ENCODE data around the gene KIF21B.

KIF21B gene

DNA sequence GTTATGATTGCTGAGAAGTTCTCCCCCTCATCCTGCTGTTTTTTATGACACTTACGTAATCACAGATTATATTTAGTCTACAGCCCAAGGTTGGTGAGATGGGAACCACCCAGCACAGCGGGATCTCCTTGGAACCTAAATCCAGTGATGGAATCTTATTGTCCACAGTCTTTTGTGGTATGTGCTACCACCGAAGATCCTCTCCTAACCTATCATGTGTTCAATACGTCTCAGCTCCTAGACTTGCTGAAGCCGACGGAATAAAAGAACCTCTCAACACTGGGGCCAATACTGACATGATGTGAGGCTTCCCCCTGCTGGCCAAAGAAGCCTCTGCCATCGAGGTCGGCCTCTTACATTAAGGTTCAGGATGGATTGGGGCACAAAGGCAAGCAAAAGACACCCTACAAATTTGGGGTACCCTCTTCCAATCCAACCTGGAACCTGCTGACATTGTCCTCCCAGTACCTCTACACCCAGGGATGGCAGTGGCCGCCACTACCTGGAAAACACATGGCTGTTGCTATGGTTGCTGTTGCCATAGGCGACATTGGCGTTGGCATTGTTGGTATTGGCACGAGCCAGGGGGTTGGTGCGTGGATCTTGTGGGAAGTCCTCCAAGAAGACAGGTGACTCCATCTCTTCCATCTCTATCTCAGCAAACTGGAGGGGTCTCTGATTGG, 19.4 kb upstream of the KIF21B start:
- peak; percentile 43 for DNase-seq (ENCODE audit: low read depth, low spot score)

DNA sequence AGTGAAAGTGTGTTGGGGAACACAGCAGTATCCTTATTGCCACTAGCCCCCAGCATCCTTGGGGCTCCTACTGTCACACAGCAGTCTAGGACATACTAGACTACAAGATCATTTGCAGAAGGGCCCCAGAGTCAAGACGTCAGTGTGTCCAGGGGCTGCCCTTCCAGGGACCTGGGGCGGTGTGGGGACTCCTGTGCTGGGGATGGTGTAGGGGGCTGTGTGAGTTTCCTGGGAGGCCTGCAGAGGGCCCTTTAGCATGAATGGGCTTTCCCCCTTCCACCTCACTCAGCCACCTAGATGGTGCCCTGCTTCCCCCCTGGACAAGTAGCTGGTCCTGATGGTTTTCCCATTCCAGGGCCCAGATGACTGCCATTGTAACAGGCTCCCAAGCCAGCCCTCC, 17.5 kb upstream of the KIF21B start:
- DNase-seq (ENCODE audit: low read depth, low spot score), result no peak

GRCh38 chr1:201039876-201040275, 16.4 kb upstream of the KIF21B start:
- DNase-seq (ENCODE audit: low read depth, low spot score), result no peak

DNA sequence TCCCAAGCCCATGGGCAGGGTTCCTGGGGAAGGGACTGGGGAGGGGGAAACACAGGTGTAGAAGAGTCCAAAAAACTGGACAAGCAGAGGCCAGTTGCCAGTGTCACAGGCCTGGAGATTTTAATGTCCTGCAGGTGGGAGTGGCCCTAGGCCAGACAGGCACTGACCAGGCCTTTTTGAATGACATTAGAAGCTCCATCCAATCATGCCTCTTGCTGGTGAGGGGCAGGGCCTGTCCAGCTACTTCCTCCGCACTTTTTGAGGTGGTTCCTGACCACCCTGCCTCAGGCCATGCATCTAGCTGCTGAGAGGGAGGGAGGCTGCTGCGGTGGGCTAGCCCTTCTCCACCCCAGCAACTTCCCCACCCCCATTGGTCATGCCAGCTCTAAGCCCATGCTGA, 15.9 kb upstream of the KIF21B start:
- no peak for DNase-seq (ENCODE audit: low read depth, low spot score)

DNA sequence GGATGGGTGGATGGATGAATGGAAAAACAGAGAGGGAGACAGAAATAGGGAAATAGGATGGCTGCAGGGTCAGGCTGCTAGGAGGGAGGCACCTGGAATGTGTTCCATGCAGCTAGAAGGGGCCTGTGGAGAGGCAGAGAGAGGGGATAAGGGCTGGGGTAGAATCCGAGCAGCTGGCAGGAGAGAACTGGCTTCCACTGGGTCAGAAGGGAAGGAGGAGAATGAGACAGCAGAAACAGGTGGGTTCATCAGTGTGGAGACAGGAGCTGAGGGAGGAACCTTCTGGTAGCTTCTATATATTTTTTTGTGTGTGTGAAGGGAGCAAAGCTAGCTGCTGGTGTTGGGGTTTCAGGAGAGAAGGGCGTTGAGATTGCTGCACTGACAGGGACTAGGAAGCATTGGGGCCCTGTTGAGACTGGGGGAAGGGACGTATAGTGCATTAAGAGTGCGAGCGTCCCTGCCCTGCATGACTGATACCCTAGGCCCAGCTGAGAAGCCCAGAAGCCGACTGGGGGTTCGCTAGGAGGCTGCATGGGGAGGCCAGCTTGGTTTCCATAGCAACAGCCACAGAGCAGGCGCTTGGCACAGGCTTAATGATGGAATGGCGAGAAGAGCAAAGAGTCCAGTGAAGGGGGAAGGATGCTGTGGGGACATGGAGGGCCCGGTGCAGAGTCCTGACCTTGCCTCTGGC, 14.8 kb upstream of the KIF21B start:
- DNase-seq (ENCODE audit: low read depth, low spot score), result no peak

DNA sequence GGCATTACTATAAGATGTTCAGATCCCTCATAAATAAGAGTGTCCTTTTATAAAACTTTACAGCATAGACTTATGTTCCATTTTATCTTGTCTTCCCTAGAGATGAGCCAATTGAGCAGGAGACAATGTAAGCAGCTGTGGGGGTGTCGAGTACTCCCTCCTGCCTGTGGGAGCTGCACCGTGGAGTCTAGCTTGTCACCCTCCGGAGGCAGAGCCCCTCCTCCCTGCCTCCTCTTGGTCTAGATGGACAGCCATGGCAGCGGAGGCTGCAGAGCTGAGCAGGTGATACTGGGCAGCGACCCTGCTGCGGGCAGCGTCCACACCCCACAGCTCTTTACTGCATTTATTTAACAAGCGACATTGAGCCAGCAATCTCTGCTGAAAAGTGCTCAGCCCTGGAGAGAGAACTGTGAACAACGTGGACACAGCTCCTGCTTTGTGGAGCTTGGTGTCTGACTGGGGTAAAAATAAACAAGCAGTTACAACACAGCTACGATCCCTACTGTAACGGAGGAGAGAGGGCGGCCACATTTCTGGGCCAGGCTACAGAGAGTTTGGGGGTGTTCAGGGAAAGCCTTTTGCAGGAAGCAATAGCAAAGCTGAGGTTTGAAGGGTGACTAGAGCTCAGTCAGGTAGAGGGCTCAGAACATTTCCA, 12.8 kb upstream of the KIF21B start:
- no peak for DNase-seq (ENCODE audit: low read depth, low spot score)

GRCh38 chr1:201034671-201035070, 11.2 kb upstream of the KIF21B start:
- DNase-seq (ENCODE audit: low read depth, low spot score), result no peak

DNA sequence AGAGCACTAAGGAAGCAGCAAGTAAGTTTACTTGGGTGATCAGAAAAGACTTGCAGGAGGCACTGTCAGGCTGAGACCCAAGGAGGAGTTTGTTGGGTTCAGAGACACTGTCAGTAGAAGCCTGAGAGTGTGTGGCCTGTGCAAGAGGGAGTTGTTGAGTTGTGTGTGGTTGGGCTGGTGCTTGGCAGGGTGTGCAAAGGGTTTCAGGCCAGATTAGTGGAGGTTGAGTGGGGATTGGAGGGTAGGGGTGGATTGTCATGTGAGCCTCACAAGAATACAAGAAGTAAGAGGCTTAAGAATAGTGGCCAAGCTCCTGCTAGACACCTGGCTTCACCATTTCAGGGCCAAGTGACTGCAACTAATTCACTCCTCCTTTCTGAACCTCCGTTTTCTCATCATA, 8.9 kb upstream of the KIF21B start:
- no peak for DNase-seq (ENCODE audit: low read depth, low spot score)

GRCh38 chr1:201028461-201028889, 5.0 kb upstream of the KIF21B start:
- DNase-seq (ENCODE audit: low read depth, low spot score), result no peak

- DNase-seq (ENCODE audit: low read depth, low spot score), result no peak
Measured at GRCh38 chr1:201026836-201027235, 3.3 kb upstream of the KIF21B start.

GRCh38 chr1:201026234-201026633, 2.7 kb upstream of the KIF21B start:
- no peak for DNase-seq (ENCODE audit: low read depth, low spot score)

- peak; percentile 36 for DNase-seq (ENCODE audit: low read depth, low spot score)
Measured at GRCh38 chr1:201025571-201026002, 2.1 kb upstream of the KIF21B start.

DNA sequence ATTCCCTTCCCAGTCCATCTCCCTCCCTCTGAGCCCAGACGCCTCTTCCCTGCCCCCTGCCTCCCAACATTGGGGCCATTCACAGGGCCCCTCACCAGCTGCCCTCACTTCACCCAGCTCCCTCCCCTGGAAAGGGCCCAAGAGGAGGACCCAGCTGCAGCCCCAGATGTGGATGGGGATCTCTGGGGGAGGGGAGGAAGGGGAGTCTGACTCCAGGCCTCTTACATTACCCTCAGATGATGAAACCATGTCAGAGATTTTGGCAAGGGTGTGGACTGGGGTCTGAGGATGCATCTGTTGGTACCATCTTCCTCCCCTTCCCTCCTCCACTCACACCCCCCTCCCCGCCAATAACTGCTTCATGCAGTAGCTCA, 1.1 kb upstream of the KIF21B start:
- DNase-seq (ENCODE audit: low read depth, low spot score), result no peak

DNA sequence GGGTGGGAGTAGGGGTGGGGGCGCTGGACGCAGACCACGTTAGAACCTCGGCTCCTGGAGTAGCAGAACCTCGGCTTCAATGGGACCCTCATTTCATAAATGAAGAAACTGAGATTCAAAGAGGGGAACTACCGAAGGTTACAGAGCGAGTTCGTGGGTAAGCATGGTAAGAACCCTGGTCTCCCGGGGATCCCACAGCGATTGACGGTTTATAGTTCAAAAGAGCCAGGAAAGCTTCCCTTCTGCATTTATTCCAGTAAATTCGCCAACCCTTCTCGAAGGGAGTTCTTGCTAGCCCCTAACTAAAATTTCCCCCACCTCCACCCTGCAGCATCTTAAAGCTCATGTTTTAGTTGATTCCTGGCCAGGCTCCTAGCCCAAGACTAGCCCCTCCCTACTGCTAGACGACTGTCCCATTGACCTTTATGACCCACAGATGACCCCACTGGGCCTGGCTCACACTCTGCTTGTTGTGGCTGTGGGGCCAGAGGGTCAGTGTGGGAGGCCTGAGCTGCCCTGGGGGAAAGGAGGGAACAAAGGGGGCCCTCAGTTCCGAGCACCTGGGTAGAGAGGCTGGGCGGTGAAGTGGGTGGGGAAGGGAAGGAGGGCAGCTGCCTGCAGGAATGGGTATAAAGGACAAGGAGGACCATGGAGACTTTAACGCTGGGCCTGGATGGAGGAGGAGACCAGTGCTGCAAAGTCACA, 558 bp upstream of the KIF21B start:
- no peak for DNase-seq (ENCODE audit: low read depth, low spot score)

DNA sequence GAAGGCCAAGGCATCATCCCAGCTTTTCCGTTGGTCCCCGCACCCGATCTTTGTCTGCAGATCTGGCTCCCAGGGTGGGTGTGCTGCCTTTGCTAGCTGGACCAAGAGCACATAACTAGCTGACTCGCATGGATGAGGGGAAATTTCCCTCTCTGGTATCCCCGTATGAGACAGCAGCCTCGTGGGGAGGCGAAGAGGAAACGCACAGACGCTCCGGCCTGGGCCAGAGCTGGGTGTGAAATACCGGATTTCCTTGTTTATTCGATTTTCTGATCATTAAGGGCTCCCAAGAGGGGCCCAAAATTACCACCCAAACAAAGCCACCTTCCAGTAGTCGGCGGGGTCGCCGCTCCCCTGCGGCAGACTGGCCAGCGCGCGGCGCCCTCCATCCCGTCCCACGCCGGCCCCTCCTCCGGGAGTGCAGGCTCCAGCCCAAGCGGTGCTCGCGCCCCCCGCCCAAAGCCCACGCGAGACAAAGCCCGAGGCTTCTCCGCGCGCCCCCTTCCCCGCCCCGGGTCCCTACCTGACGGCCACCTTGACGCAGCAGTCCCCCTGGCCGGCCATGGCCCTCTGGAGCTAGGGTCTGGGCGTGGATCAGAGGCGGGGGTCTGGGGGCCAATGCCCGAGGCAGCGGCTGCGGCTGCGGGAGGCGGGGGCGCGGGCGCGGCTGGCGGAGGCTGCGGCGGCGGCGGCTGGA, 546 bp downstream of the KIF21B start:
- DNase-seq (ENCODE audit: low read depth, low spot score), result no peak

- no peak for DNase-seq (ENCODE audit: low read depth, low spot score)
Measured at GRCh38 chr1:201022493-201022819, 1.1 kb downstream of the KIF21B start.

DNA sequence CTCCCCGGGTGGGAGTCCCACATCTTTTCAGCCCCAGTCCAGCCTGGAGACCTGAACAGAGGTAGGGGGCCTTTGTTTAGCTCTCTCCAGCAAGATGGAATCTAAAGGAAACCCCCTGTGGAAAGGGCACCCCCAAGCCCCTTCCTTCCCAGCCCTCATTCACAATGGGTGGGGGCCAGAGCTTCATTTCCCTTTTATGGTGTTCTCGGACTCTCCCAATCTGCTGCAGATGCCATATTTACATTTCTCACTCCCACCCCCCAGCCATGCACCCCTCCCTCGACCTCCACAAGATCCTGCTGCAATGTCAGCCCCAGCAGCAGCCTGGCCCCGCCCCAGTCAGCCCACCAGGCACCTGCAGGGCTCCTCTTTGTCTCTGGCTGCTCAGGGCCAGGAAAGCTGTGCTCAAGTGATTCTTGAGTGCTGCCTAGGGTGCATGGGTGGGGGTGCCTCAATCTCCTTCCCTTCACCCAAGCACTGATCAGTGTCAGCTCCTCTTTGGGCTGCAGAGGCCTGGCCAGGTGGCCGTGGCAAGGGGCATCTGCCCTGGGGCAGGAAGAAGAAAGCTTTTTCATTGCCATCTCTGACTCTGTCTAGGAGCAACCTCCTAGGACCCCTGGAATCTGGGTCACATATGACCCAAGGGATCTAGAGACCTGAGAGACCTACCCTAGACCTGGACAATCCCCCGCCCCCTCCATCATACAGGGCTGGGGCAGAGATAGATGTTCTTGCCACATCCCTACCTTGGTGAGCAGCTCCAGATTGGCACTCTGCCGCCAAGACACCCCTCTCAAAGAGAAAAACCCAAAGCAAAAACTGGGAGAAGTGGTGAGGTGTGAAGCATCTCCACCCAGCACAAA, 1.7 kb downstream of the KIF21B start:
- DNase-seq (ENCODE audit: low read depth, low spot score), result no peak

DNA sequence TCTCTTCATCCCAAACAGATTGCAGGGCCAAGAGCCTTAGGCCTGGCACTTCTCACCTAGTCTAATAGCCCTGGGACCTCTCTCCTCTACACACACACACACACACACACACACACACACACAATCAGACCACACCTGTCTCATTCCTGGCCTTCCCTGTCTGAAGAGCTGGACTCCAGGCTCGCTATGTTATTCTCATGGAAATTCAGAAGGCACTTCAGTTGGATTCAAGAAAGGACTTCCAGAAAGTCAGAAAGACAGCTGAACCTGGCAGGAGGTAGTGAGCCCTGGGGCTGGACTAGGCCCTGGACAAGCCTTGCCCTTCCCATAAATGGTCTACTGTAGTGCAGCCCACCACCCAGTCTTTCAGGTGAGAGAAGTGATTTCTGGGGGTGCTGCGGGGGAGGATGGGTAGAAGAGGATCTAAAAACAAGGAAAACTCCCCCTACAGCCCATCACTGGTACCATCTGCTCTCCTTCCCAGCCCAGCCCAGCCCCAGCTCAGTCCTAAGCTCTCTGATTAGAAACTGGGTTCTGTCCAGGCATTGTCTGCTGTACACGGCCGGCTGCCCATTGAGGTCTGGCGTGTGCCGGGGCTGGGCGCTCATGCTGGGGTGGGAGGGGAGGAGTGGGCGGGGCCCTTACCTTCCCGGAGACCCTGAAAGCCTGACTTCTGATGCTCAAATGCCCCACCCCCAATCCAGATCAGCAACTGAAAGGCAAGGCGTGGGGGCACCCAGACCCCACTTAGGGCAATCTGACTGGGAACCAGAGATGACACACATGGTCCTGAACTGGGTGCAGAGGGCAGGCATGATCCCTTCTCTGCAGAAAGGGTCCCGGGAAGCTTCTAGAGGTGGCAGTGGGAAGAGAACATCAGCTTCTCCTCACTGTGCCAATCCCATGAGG, 2.5 kb downstream of the KIF21B start:
- no peak for DNase-seq (ENCODE audit: low read depth, low spot score)

- no peak for DNase-seq (ENCODE audit: low read depth, low spot score)
Measured at GRCh38 chr1:201020040-201020591, 3.4 kb downstream of the KIF21B start.
